ENCODE results near the gene TIMP3. TPM values are rescaled to one million over a fixed set of nuclear protein-coding genes. Genes with fewer than 3 reads are reported as not detected.

TIMP3 gene
- total RNA-seq, 2 donors from 2014 or later = 6.3 to 17.1 TPM

DNA sequence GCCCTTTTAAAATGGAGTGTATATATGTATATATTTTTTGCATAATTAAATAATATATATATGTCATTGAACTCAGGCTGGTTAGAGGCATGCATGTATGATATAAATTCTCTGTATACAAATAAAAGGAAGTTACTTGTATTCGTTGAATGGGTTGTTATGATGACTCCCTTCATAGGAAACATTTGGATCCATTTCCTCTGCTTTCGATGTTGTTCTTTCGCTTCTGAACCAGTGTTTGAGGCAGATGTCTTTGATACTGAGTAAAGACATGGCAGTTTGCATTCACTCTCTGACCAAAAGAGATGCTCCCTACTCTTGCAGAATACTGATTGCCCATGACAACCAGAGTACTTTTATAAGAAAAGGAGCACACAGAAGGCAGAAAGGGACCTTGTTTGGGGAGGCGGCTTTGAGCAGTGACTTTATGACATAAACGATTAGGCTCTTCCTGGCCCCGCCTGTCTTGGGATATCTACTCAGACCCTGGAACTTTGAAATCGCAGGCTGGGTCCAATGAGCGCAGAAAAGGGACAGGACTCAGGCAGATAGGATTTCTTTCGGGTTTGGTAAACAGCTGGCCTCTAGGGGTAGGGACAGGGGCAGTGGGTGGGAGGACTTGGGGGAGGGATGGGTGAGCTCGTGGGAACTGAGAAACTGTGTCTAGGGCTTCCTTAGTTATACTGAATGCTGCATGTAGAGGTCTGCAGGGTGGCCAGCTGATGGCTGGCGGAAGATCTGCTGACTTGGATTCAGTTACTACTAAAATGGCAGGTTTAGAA, 23.2 kb downstream of the TIMP3 start:
- no peaks in the 10 kb centered on the region for H3K27me3 Mint-ChIP-seq (ENCODE audit: insufficient read depth)
- H3K4me1 ChIP-seq (ENCODE audit: control insufficient read depth, insufficient read depth, low read length) = no peaks in the 10 kb centered on the region
- DNase-seq = no peak
- no peak overlapping the region for H3K9ac ChIP-seq (ENCODE audit: extremely low read depth, low read length, poor library complexity, severe bottlenecking)
- H3K27ac Mint-ChIP-seq = no peak overlapping the region
- no peak overlapping the region for H3K4me3 ChIP-seq (ENCODE audit: low read length)
- H3K4me1 Mint-ChIP-seq = peaks cover 6% of the 10 kb centered on the region
- H3K9me3 ChIP-seq (ENCODE audit: control insufficient read depth, low read length) = no peaks in the 10 kb centered on the region
- no peak overlapping the region for H3K27ac ChIP-seq (ENCODE audit: low read depth, low read length)
- H3K4me3 Mint-ChIP-seq = no peak overlapping the region
- TF ChIP-seq, protein P1, sequence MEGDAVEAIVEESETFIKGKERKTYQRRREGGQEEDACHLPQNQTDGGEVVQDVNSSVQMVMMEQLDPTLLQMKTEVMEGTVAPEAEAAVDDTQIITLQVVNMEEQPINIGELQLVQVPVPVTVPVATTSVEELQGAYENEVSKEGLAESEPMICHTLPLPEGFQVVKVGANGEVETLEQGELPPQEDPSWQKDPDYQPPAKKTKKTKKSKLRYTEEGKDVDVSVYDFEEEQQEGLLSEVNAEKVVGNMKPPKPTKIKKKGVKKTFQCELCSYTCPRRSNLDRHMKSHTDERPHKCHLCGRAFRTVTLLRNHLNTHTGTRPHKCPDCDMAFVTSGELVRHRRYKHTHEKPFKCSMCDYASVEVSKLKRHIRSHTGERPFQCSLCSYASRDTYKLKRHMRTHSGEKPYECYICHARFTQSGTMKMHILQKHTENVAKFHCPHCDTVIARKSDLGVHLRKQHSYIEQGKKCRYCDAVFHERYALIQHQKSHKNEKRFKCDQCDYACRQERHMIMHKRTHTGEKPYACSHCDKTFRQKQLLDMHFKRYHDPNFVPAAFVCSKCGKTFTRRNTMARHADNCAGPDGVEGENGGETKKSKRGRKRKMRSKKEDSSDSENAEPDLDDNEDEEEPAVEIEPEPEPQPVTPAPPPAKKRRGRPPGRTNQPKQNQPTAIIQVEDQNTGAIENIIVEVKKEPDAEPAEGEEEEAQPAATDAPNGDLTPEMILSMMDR (conservative IDR thresholded peaks at IDR 0.05) = no peak
- H3K27me3 ChIP-seq (ENCODE audit: control insufficient read depth, insufficient read depth, low read length, poor library complexity, severe bottlenecking) = no peaks in the 10 kb centered on the region
- no peaks in the 10 kb centered on the region for H3K9me3 Mint-ChIP-seq
- peaks cover 14% of the 10 kb centered on the region for H3K36me3 ChIP-seq (ENCODE audit: control insufficient read depth, insufficient read depth, low read length)
- no peaks in the 10 kb centered on the region for H3K36me3 Mint-ChIP-seq (ENCODE audit: low read depth)
- 93 to 95% methylated on average over 9 to 11 of the region's 11 CpGs for whole genome bisulfite sequencing, 2 experiments (ENCODE audit: insufficient coverage in 1 of 2, insufficient read length in 1 of 2)

DNA sequence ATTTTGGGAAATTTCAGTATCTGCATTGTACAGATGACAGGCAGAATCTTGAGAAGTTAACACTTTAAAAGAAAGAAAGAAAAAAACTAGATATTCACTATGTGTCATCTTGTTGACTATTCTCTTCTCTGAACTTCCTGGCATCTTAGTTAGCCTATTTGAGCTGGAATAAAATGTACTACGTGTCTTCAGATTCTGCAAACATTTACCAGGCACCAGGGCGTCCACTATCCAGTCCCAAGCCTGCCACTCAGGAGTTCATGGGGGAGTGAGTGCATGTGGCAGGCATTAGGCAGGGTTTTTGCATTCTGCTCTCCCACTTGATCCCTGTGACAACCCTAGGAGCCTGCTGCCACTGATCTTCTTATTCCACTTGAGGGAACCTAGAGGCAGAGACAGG, 25.0 kb downstream of the TIMP3 start:
- Histone ChIP-seq H3K4me1 (ENCODE audit: control insufficient read depth, insufficient read depth, low read length) (peaks cover 8% of the 10 kb centered on the region), H3K9ac (ENCODE audit: extremely low read depth, low read length, poor library complexity, severe bottlenecking) (no peak overlapping the region), H3K36me3 (ENCODE audit: control insufficient read depth, insufficient read depth, low read length) (peaks cover 7% of the 10 kb centered on the region), H3K4me3 (ENCODE audit: low read length) (no peak overlapping the region), H3K9me3 (ENCODE audit: control insufficient read depth, low read length) (no peaks in the 10 kb centered on the region), H3K27me3 (ENCODE audit: control insufficient read depth, insufficient read depth, low read length, poor library complexity, severe bottlenecking) (no peaks in the 10 kb centered on the region), H3K27ac (ENCODE audit: low read depth, low read length) (no peak overlapping the region)
- Mint-ChIP-seq H3K4me3 (no peak overlapping the region), H3K4me1 (peaks cover 21% of the 10 kb centered on the region), H3K27me3 (ENCODE audit: insufficient read depth) (no peaks in the 10 kb centered on the region), H3K36me3 (ENCODE audit: low read depth) (no peaks in the 10 kb centered on the region), H3K9me3 (no peaks in the 10 kb centered on the region), H3K27ac (no peak overlapping the region)
- 100% methylated on average over 2 of the region's 2 CpGs for WGBS, 2 experiments (ENCODE audit: insufficient coverage in 1 of 2, insufficient read length in 1 of 2)
- TF ChIP-seq, protein P1 (conservative IDR thresholded peaks at IDR 0.05) = no peak
- no peak for DNase-seq

DNA sequence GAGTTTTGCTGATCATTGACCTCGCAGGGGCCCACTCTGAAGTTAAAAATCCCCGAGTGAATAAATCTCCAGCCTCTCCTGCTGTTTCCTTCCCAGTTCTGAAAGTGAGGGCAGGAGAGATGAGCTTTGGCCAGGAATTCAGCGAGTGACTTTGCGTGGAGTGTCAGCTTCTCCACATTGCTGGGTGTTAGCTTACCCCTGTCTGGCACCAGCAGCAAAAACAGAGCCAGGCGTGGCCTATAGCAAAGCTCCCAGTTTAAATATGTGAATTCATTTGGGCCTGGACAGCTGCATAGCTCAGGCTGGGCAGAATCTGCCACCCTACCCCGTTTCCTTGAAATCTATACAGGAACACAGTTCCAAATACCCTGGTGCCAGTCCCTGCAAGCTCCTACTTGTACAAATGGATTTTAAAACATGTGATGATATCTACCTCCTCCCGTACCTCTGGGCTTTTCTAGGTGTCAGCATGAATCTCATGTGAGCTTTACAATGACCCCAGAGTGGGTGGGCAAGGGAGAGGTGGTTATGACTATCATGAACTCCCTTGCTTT, 25.6 kb downstream of the TIMP3 start:
- H3K4me1 ChIP-seq (ENCODE audit: control insufficient read depth, insufficient read depth, low read length) = peaks cover 8% of the 10 kb centered on the region
- no peaks in the 10 kb centered on the region for H3K9me3 ChIP-seq (ENCODE audit: control insufficient read depth, low read length)
- Mint-ChIP-seq H3K27ac (no peak overlapping the region), H3K4me3 (no peak overlapping the region), H3K36me3 (ENCODE audit: low read depth) (no peaks in the 10 kb centered on the region), H3K4me1 (peaks cover 22% of the 10 kb centered on the region), H3K9me3 (no peaks in the 10 kb centered on the region), H3K27me3 (ENCODE audit: insufficient read depth) (no peaks in the 10 kb centered on the region)
- peaks cover 6% of the 10 kb centered on the region for H3K36me3 ChIP-seq (ENCODE audit: control insufficient read depth, insufficient read depth, low read length)
- WGBS, 2 experiments (ENCODE audit: insufficient coverage in 1 of 2, insufficient read length in 1 of 2) = 87 to 91% methylated on average over 6 to 7 of the region's 7 CpGs
- H3K9ac ChIP-seq (ENCODE audit: extremely low read depth, low read length, poor library complexity, severe bottlenecking) = no peak overlapping the region
- H3K27ac ChIP-seq (ENCODE audit: low read depth, low read length) = no peak overlapping the region
- no peaks in the 10 kb centered on the region for H3K27me3 ChIP-seq (ENCODE audit: control insufficient read depth, insufficient read depth, low read length, poor library complexity, severe bottlenecking)
- TF ChIP-seq, protein P1 (conservative IDR thresholded peaks at IDR 0.05) = no peak
- no peak for DNase-seq
- no peak overlapping the region for H3K4me3 ChIP-seq (ENCODE audit: low read length)
